ENCODE data around the gene S100A12.

S100A12 gene

GRCh38 chr1:153393926-153394325 lies 18.5 kb upstream of the S100A12 start:
- no peaks in the 10 kb centered on the region for H3K36me3 ChIP-seq (ENCODE audit: control insufficient read depth, insufficient read depth, low read length)
- no peak overlapping the region for H3K4me3 ChIP-seq (ENCODE audit: low read length)
- no peaks in the 10 kb centered on the region for H3K4me1 ChIP-seq (ENCODE audit: control insufficient read depth, insufficient read depth, low read length)
- H3K27ac ChIP-seq (ENCODE audit: low read depth, low read length) = no peak overlapping the region
- H3K9ac ChIP-seq (ENCODE audit: low read length) = no peak overlapping the region
- H3K27me3 ChIP-seq (ENCODE audit: control insufficient read depth, insufficient read depth, low read length) = no peaks in the 10 kb centered on the region

- Histone ChIP-seq H3K27me3 (ENCODE audit: control insufficient read depth, insufficient read depth, low read length) (no peaks in the 10 kb centered on the region), H3K4me3 (ENCODE audit: low read length) (no peak overlapping the region), H3K27ac (ENCODE audit: low read depth, low read length) (no peak overlapping the region), H3K9ac (ENCODE audit: low read length) (no peak overlapping the region), H3K36me3 (ENCODE audit: control insufficient read depth, insufficient read depth, low read length) (no peaks in the 10 kb centered on the region), H3K4me1 (ENCODE audit: control insufficient read depth, insufficient read depth, low read length) (no peaks in the 10 kb centered on the region)
These were observed 17.4 kb upstream of the S100A12 start for GRCh38 chr1:153392822-153393221.

GRCh38 chr1:153392258-153392657 lies 16.8 kb upstream of the S100A12 start:
- Histone ChIP-seq H3K27me3 (ENCODE audit: control insufficient read depth, insufficient read depth, low read length) (no peaks in the 10 kb centered on the region), H3K4me1 (ENCODE audit: control insufficient read depth, insufficient read depth, low read length) (no peaks in the 10 kb centered on the region), H3K27ac (ENCODE audit: low read depth, low read length) (no peak overlapping the region)

GRCh38 chr1:153390938-153391710 lies 15.7 kb upstream of the S100A12 start, which contains the start of gene S100A8:
Gene S100A8 (minus strand): TSS chr1:153391073. CDS start chr1:153390535, 538 bp downstream.
- no peaks in the 10 kb centered on the region for H3K36me3 ChIP-seq (ENCODE audit: control insufficient read depth, insufficient read depth, low read length)
- no peak within 1 kb of the TSS for H3K9ac ChIP-seq (ENCODE audit: low read length)
- H3K27ac ChIP-seq (ENCODE audit: low read depth, low read length) = no peak within 1 kb of the TSS
- H3K4me3 ChIP-seq (ENCODE audit: low read length) = no peak within 1 kb of the TSS
- no peaks in the 10 kb centered on the region for H3K27me3 ChIP-seq (ENCODE audit: control insufficient read depth, insufficient read depth, low read length)
- H3K4me1 ChIP-seq (ENCODE audit: control insufficient read depth, insufficient read depth, low read length) = no peaks in the 10 kb centered on the region

More at GRCh38 chr1:153392258-153392657, 16.8 kb upstream of the S100A12 start:
- no peak overlapping the region for H3K4me3 ChIP-seq (ENCODE audit: low read length)
- H3K36me3 ChIP-seq (ENCODE audit: control insufficient read depth, insufficient read depth, low read length) = no peaks in the 10 kb centered on the region
- H3K9ac ChIP-seq (ENCODE audit: low read length) = no peak overlapping the region

GRCh38 chr1:153389973-153390879 lies 14.8 kb upstream of the S100A12 start:
- Histone ChIP-seq H3K27ac (ENCODE audit: low read depth, low read length) (no peak overlapping the region), H3K27me3 (ENCODE audit: control insufficient read depth, insufficient read depth, low read length) (no peaks in the 10 kb centered on the region), H3K9ac (ENCODE audit: low read length) (no peak overlapping the region), H3K4me3 (ENCODE audit: low read length) (no peak overlapping the region), H3K36me3 (ENCODE audit: control insufficient read depth, insufficient read depth, low read length) (no peaks in the 10 kb centered on the region), H3K4me1 (ENCODE audit: control insufficient read depth, insufficient read depth, low read length) (no peaks in the 10 kb centered on the region)

- no peak overlapping the region for H3K27ac ChIP-seq (ENCODE audit: low read depth, low read length)
- no peak overlapping the region for H3K4me3 ChIP-seq (ENCODE audit: low read length)
- no peaks in the 10 kb centered on the region for H3K4me1 ChIP-seq (ENCODE audit: control insufficient read depth, insufficient read depth, low read length)
- no peaks in the 10 kb centered on the region for H3K36me3 ChIP-seq (ENCODE audit: control insufficient read depth, insufficient read depth, low read length)
- H3K27me3 ChIP-seq (ENCODE audit: control insufficient read depth, insufficient read depth, low read length) = no peaks in the 10 kb centered on the region
- H3K9ac ChIP-seq (ENCODE audit: low read length) = no peak overlapping the region
These were observed 14.0 kb upstream of the S100A12 start for GRCh38 chr1:153389401-153389800.

GRCh38 chr1:153387785-153388184 lies 12.4 kb upstream of the S100A12 start:
- H3K9ac ChIP-seq (ENCODE audit: low read length) = no peak overlapping the region
- no peaks in the 10 kb centered on the region for H3K4me1 ChIP-seq (ENCODE audit: control insufficient read depth, insufficient read depth, low read length)
- no peaks in the 10 kb centered on the region for H3K36me3 ChIP-seq (ENCODE audit: control insufficient read depth, insufficient read depth, low read length)
- H3K4me3 ChIP-seq (ENCODE audit: low read length) = no peak overlapping the region
- H3K27me3 ChIP-seq (ENCODE audit: control insufficient read depth, insufficient read depth, low read length) = peaks cover 2% of the 10 kb centered on the region
- no peak overlapping the region for H3K27ac ChIP-seq (ENCODE audit: low read depth, low read length)

- Histone ChIP-seq H3K9ac (ENCODE audit: low read length) (no peak overlapping the region), H3K36me3 (ENCODE audit: control insufficient read depth, insufficient read depth, low read length) (no peaks in the 10 kb centered on the region), H3K27ac (ENCODE audit: low read depth, low read length) (no peak overlapping the region), H3K27me3 (ENCODE audit: control insufficient read depth, insufficient read depth, low read length) (peaks cover 2% of the 10 kb centered on the region), H3K4me3 (ENCODE audit: low read length) (no peak overlapping the region), H3K4me1 (ENCODE audit: control insufficient read depth, insufficient read depth, low read length) (no peaks in the 10 kb centered on the region)
These were observed 11.6 kb upstream of the S100A12 start for GRCh38 chr1:153387001-153387400.

GRCh38 chr1:153386500-153386901 lies 11.1 kb upstream of the S100A12 start:
- H3K4me3 ChIP-seq (ENCODE audit: low read length) = no peak overlapping the region
- no peaks in the 10 kb centered on the region for H3K4me1 ChIP-seq (ENCODE audit: control insufficient read depth, insufficient read depth, low read length)
- H3K27ac ChIP-seq (ENCODE audit: low read depth, low read length) = no peak overlapping the region
- no peaks in the 10 kb centered on the region for H3K36me3 ChIP-seq (ENCODE audit: control insufficient read depth, insufficient read depth, low read length)
- H3K9ac ChIP-seq (ENCODE audit: low read length) = no peak overlapping the region
- peaks cover 2% of the 10 kb centered on the region for H3K27me3 ChIP-seq (ENCODE audit: control insufficient read depth, insufficient read depth, low read length)

- peaks cover 2% of the 10 kb centered on the region for H3K27me3 ChIP-seq (ENCODE audit: control insufficient read depth, insufficient read depth, low read length)
- H3K4me3 ChIP-seq (ENCODE audit: low read length) = no peak overlapping the region
- no peak overlapping the region for H3K27ac ChIP-seq (ENCODE audit: low read depth, low read length)
- H3K4me1 ChIP-seq (ENCODE audit: control insufficient read depth, insufficient read depth, low read length) = no peaks in the 10 kb centered on the region
- no peak overlapping the region for H3K9ac ChIP-seq (ENCODE audit: low read length)
- no peaks in the 10 kb centered on the region for H3K36me3 ChIP-seq (ENCODE audit: control insufficient read depth, insufficient read depth, low read length)
These were observed 9.6 kb upstream of the S100A12 start for GRCh38 chr1:153384958-153385580.

- H3K36me3 ChIP-seq (ENCODE audit: control insufficient read depth, insufficient read depth, low read length) = no peaks in the 10 kb centered on the region
- H3K27me3 ChIP-seq (ENCODE audit: control insufficient read depth, insufficient read depth, low read length) = peaks cover 2% of the 10 kb centered on the region
- no peak overlapping the region for H3K27ac ChIP-seq (ENCODE audit: low read depth, low read length)
- H3K4me3 ChIP-seq (ENCODE audit: low read length) = no peak overlapping the region
- H3K9ac ChIP-seq (ENCODE audit: low read length) = no peak overlapping the region
- H3K4me1 ChIP-seq (ENCODE audit: control insufficient read depth, insufficient read depth, low read length) = no peaks in the 10 kb centered on the region
These were observed 5.3 kb upstream of the S100A12 start for GRCh38 chr1:153380711-153381110.

GRCh38 chr1:153379591-153379990 lies 4.2 kb upstream of the S100A12 start:
- no peak overlapping the region for H3K4me3 ChIP-seq (ENCODE audit: low read length)
- no peak overlapping the region for H3K27ac ChIP-seq (ENCODE audit: low read depth, low read length)
- H3K4me1 ChIP-seq (ENCODE audit: control insufficient read depth, insufficient read depth, low read length) = no peaks in the 10 kb centered on the region
- no peaks in the 10 kb centered on the region for H3K36me3 ChIP-seq (ENCODE audit: control insufficient read depth, insufficient read depth, low read length)
- H3K9ac ChIP-seq (ENCODE audit: low read length) = no peak overlapping the region
- H3K27me3 ChIP-seq (ENCODE audit: control insufficient read depth, insufficient read depth, low read length) = peaks cover 2% of the 10 kb centered on the region

Data from rectal smooth muscle tissue (tissue), 1 donor.